ENCODE data around the gene OR10H2. TPM values are rescaled to one million over a fixed set of nuclear protein-coding genes. Genes with fewer than 3 reads are reported as not detected.

Gene OR10H2
- total and polyA plus RNA-seq, 7 donors, result not detected

- DNase-seq, result no peak
- WGBS, 3 donors, result 46 to 62% (median 58%) methylated on average over 2 of the region's 2 CpGs
- Histone ChIP-seq H3K4me1 (no peaks in the 10 kb centered on the region), H3K36me3 (ENCODE audit: insufficient read depth in 1 of 2, low read depth in 1 of 2) (no peaks in the 10 kb centered on the region), H3K27me3 (ENCODE audit: insufficient read depth in 3 of 3, low read length in 2 of 3) (no peaks in the 10 kb centered on the region), H3K9me3 (no peaks in the 10 kb centered on the region), H3K27ac (no peak overlapping the region), H3K4me3 (no peak overlapping the region)
- no peak for ATAC-seq
- no peak for TF ChIP-seq CTCF (IDR thresholded peaks at IDR 0.05)
- intact Hi-C loops (cut with DNase I), result no loop called here
These were observed 47.4 kb downstream of the OR10H2 start for GRCh38 chr19:15775249-15775648.

GRCh38 chr19:15776264-15776663 lies 48.4 kb downstream of the OR10H2 start:
- no peak for ATAC-seq
- WGBS, 3 donors, result 76 to 95% (median 88%) methylated on average over 4 of the region's 4 CpGs
- intact Hi-C loops (cut with DNase I), result no loop called here

GRCh38 chr19:15776991-15777970 lies 49.5 kb downstream of the OR10H2 start:
- intact Hi-C loops (cut with DNase I), result no loop called here
- 23 to 34% (median 33%) methylated on average over 9 of the region's 9 CpGs for WGBS, 3 donors
- no peak for ATAC-seq
- Histone ChIP-seq H3K27ac (no peak overlapping the region), H3K4me1 (no peaks in the 10 kb centered on the region), H3K4me3 (no peak overlapping the region), H3K9me3 (no peaks in the 10 kb centered on the region), H3K36me3 (ENCODE audit: insufficient read depth in 1 of 2, low read depth in 1 of 2) (no peaks in the 10 kb centered on the region), H3K27me3 (ENCODE audit: insufficient read depth in 3 of 3, low read length in 2 of 3) (no peaks in the 10 kb centered on the region)
- no peak for TF ChIP-seq CTCF (IDR thresholded peaks at IDR 0.05)
- no peak for DNase-seq

More at GRCh38 chr19:15776264-15776663, 48.4 kb downstream of the OR10H2 start:
- TF ChIP-seq CTCF (IDR thresholded peaks at IDR 0.05), result no peak
- DNase-seq, result no peak
- Histone ChIP-seq H3K27me3 (ENCODE audit: insufficient read depth in 3 of 3, low read length in 2 of 3) (no peaks in the 10 kb centered on the region), H3K4me3 (no peak overlapping the region), H3K27ac (no peak overlapping the region), H3K4me1 (no peaks in the 10 kb centered on the region), H3K36me3 (ENCODE audit: insufficient read depth in 1 of 2, low read depth in 1 of 2) (no peaks in the 10 kb centered on the region), H3K9me3 (no peaks in the 10 kb centered on the region)

Other genes with a start within 250 kb of the OR10H2 start
- not detected for gene PGLYRP2, start 248.5 kb upstream of the OR10H2 start, total RNA-seq
- gene PGLYRP2, start 248.5 kb upstream of the OR10H2 start, polyA plus RNA-seq, result not detected
- under 1 TPM in 1 of 4 donors, not detected in 3; 0.29 TPM for gene CYP4F22, start 219.5 kb upstream of the OR10H2 start, total RNA-seq
- gene CYP4F22, start 219.5 kb upstream of the OR10H2 start, polyA plus RNA-seq, result under 1 TPM; 0.04 to 0.30 (median 0.17) TPM
- not detected for gene CYP4F8, start 112.8 kb upstream of the OR10H2 start, total RNA-seq
- not detected for gene CYP4F8, start 112.8 kb upstream of the OR10H2 start, polyA plus RNA-seq
- gene CYP4F3, start 87.1 kb upstream of the OR10H2 start, total RNA-seq, result under 1 TPM; 0.04 to 0.43 (median 0.21) TPM
- under 1 TPM in 2 of 3 donors, not detected in 1; 0.01 to 0.03 TPM for gene CYP4F3, start 87.1 kb upstream of the OR10H2 start, polyA plus RNA-seq
- 1 to 10 TPM in 2 of 4 donors, not detected in 2; 1.2 to 1.7 TPM for gene CYP4F12, start 54.9 kb upstream of the OR10H2 start, total RNA-seq
- gene CYP4F12, start 54.9 kb upstream of the OR10H2 start, polyA plus RNA-seq, result 1 to 10 TPM in 2 of 3 donors, under 1 TPM in 1; 0.36 to 2.4 (median 1.3) TPM
- not detected for gene OR10H3, start 10.0 kb downstream of the OR10H2 start, total RNA-seq
- gene OR10H3, start 10.0 kb downstream of the OR10H2 start, polyA plus RNA-seq, result not detected
- not detected for gene OR10H5, start 59.6 kb downstream of the OR10H2 start, total RNA-seq
- gene OR10H5, start 59.6 kb downstream of the OR10H2 start, polyA plus RNA-seq, result not detected
- gene OR10H1, start 87.6 kb downstream of the OR10H2 start, total RNA-seq, result not detected
- not detected for gene OR10H1, start 87.6 kb downstream of the OR10H2 start, polyA plus RNA-seq
- gene CYP4F2, start 170.1 kb downstream of the OR10H2 start, total RNA-seq, result not detected
- under 1 TPM in 1 of 3 donors, not detected in 2; 0.04 TPM for gene CYP4F2, start 170.1 kb downstream of the OR10H2 start, polyA plus RNA-seq
- 1 to 10 TPM in 1 of 4 donors, under 1 TPM in 2, not detected in 1; 0.11 to 1.0 (median 0.34) TPM for gene CYP4F11, start 206.5 kb downstream of the OR10H2 start, total RNA-seq
- under 1 TPM; 0.05 to 0.08 (median 0.08) TPM for gene CYP4F11, start 206.5 kb downstream of the OR10H2 start, polyA plus RNA-seq
- gene OR10H4, start 221.0 kb downstream of the OR10H2 start, total RNA-seq, result not detected
- not detected for gene OR10H4, start 221.0 kb downstream of the OR10H2 start, polyA plus RNA-seq

Measured in psoas muscle (tissue), 8 donors.